GM18951 (cell line): ENCODE data around the gene RNF213.

ENCODE experiments used
- POLR2A ChIP-seq: IDR thresholded peaks from 4 replicates; pipeline ENCODE4 v1.6.1; 2011; ENCODE audit warnings: mild to moderate bottlenecking; ENCODE audit not compliant: insufficient read length, insufficient read depth; ENCODE audit errors: extremely low read depth
- in situ Hi-C: fragments of 300-500 bp; cut with MboI; formaldehyde crosslinking; loops from one replicate; pipeline ENCODE4 v1.12.0; 2022; ENCODE audit warnings: low sequenced_read_pairs, mixed read lengths, inconsistent platforms; ENCODE audit not compliant: unreplicated experiment

RNF213 gene

DNA sequence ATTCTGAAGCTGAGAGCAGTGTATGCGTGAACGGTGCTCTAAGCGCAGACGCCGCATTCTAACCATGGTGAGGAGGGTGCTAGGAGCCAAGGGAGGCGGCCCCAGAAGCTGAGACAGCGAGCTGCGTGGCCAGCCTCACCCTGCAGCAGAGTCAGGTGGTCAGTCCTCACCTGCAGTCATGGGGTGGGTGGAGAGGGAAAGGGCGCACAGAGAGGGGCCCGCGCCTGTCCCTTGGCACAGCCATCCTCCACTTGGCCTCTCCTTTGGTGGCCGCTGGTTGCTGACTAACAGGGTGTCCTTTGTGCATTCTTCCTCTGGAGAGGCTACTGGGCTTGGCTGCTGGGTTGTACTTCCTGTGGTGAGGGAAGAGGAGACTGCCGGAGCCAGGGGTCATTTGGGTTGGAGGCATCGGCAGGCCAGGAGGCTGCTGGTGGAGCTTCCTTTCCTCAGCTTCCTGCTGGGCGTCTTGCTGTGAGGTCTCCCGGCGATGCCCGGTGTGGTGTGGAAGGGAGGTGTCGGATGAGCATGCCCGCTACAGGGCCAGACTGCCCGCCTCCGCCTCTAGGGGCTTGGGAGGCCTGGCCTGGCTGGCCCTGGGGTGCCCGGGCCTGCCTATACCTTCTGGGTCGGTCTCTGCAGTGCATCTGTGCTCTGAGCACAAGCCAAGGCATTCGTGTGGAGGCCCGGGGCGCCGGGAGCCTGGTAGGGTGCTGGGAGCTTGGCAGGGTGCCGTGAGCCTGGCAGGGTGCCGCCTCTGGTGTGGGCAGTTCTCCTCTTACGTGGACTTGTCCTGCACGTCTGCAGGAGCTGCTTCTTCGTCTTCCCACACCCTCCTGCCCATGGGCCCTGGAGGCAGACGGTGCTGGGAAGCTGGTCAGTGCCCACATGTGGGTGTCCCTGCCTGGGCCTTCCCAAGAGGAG, 17.4 kb downstream of the RNF213 start:
- in situ Hi-C loops = no loop called here
- peak; percentile 10 for TF ChIP-seq POLR2A

GRCh38 chr17:80279895-80280294, 19.2 kb downstream of the RNF213 start:
- in situ Hi-C loops = no loop called here
- TF ChIP-seq POLR2A = no peak

DNA sequence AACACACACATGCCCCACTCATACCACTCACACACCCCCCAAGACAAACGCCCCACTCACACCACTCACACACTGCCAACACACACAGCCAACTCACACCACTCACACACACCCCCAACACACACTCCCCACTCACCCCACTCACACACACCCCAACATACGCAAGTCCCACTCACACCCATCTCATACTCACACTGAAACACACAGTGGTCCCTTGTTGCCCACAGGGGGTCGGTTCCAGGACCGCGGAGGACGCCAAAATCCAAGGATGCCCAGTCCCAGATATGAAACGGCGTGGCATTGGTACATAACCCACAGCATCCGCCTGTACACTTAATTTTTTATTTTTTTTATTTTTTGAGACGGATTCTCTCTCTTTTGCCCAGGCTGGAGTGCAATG, 20.9 kb downstream of the RNF213 start:
- in situ Hi-C loops = no loop called here
- no peak for TF ChIP-seq POLR2A

- in situ Hi-C loops = no loop called here
- no peak for TF ChIP-seq POLR2A
Measured at GRCh38 chr17:80283116-80283852, 22.6 kb downstream of the RNF213 start.

- no peak for TF ChIP-seq POLR2A
- in situ Hi-C loops = no loop called here
Measured at GRCh38 chr17:80284631-80285030, 24.0 kb downstream of the RNF213 start.

DNA sequence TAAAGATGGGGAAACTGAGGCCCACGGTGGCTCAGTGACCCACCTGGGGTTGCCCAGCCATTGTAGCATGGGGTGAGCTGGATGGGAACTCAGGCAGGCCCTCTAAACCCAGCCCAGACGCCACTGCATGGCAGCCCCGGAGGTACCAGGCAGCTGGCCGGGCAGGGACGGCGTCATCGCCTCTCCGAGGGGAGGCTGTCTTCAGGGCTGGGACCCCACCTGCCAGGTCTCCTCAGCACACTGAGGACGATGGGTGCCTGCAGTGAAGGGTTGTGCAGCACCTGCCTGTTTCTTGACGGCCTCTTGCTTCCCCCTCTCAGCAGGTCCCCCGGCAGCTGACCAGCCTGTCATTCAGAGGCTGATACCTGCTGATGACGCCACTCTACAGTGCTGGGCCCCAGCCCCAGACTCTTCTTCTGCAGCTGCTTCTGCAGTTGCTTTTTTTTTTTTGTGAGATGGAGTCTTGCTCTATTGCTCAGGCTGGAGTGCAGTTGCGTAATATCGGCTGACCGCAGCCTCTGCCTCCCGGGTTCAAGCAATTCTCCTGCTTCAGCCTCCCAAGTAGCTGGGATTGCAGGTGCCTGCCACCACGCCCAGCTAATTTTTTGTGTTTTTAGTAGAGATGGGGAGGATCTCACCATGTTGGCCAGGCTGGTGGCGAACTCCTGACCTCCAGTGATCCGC, 24.7 kb downstream of the RNF213 start:
- TF ChIP-seq POLR2A = peak; percentile 18

GRCh38 chr17:80286638-80286960, 25.9 kb downstream of the RNF213 start:
- TF ChIP-seq POLR2A = no peak
- in situ Hi-C loops = no loop called here

More for the DNA sequence above, 24.7 kb downstream of the RNF213 start:
- in situ Hi-C loops = no loop called here

GRCh38 chr17:80287038-80287437, 26.4 kb downstream of the RNF213 start:
- TF ChIP-seq POLR2A = no peak
- in situ Hi-C loops = no loop called here

DNA sequence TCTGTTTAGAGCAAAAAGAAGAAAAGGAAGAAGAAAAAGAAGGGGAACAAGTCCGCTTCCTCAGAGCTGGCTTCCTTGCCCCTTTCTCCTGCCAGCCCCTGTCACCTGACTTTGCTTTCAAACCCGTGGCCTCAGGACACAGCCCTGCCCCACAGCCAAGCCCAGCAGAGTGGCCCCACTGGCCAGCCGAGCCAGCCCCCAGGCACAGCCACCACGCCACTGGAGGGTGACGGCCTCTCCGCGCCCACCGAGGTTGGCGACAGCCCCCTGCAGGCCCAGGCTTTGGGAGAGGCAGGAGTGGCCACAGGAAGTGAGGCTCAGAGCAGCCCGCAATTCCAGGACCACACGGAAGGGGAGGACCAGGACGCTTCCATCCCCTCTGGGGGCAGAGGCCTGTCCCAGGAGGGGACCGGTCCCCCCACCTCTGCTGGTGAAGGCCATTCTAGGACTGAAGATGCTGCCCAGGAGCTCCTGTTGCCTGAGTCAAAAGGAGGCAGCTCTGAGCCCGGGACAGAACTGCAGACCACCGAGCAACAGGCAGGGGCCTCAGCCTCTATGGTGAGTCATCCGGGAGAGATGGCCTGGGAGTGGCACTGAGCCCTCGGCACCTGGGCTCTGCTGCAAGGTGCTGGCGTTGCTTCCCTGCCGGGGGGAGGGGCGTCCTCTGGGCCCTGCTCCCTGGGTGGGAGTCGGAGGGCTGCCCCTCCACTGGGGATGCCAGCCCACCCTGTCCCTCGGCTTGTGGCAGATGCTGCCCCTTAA, 27.3 kb downstream of the RNF213 start:
- no peak for TF ChIP-seq POLR2A
- in situ Hi-C loops = no loop called here

- in situ Hi-C loops = no loop called here
- TF ChIP-seq POLR2A = no peak
Measured at GRCh38 chr17:80289616-80290015, 29.0 kb downstream of the RNF213 start.

GRCh38 chr17:80290156-80290555, 29.5 kb downstream of the RNF213 start:
- TF ChIP-seq POLR2A = peak; percentile 13
- in situ Hi-C loops = no loop called here

DNA sequence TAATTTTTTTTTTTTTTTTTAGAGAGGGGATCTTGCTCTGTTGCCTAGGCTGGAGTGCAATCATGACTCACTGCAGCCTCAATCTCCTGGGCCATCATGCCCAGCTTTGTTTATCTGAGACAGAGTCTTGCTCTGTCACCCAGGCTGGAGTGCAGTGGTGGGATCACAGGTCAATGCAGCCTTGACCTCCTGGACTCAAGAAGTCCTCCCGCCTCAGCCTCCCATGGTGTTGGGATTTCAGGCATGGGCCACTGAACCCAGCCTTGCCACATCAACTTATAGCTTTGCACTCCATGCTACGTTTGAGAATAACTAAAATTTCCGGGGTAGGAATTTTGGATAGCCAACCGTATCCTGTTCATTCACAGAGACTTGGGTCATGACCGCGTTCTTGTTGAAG, 30.6 kb downstream of the RNF213 start:
- in situ Hi-C loops = no loop called here
- TF ChIP-seq POLR2A = no peak

DNA sequence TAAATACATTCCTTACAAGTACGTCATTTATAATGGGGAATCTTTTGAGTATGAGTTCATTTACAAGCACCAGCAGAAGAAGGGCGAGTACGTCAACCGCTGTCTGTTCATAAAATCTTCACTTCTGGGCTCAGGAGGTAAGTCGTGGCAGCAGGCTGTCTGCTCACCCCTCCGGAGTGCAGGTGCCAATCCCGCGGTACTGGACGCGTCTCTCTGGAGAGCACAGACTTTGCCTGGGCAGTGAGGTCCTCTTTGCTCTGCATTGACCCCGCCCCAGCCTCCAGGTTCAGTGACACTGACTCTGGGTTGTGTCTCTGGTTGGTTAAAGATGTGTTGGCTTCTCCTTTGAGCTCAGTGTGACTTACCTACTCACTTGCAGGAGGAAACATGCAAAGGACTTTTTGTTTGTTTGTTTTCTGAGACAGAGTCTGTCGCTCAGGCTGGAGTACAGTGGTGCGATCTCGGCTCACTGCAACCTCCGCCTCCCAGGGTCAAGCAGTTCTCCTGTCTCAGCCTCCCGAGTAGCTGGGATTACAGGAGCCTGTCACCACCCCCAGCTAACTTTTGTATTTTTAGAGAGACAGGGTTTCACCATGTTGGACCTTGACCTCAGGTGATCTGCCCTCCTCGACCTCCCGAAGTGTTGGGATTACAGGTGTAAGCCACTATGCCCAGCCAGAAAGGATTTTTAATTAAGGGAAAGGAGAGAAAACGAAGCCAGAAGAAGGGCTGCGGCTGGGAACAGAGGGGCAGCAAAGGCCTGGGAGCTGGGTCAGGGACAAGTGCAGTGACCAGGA, 31.2 kb downstream of the RNF213 start:
- in situ Hi-C loops = no loop called here

More for the DNA sequence above, 31.2 kb downstream of the RNF213 start:
- TF ChIP-seq POLR2A = no peak
